ELF-1 (cell line): ENCODE measurements around the gene RPL36.
"Not testable (repeated sequence)": the region's sequence is repeated elsewhere in the genome, so short reads cannot be mapped to it uniquely, and the experiment has no call there.

ENCODE experiments used
- DNase-seq: peaks from one replicate; pipeline ENCODE4 v3.0.0-alpha.2; 2016; ENCODE audit warnings: low read depth, low spot score

The RPL36 gene

DNA sequence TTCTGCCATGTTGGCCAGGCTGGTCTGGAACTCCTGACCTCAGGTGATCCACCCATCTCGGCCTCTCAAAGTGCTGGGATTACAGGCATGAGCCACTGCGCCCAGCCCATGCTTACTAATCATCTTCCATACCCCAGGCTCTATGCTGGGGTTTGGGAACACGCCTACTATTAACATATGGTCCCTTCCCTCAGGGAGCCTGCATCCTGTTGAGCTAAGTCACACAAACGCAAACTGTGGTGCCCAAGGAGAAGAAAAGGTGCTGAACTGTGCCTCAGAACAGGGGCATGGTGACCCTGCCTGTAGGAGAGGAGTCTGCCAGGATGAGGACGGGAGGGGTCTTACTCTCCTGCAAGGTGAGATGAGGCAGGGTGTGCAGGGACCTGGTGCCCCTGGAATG lies 15.4 kb upstream of the RPL36 start:
- no peak for DNase-seq

DNA sequence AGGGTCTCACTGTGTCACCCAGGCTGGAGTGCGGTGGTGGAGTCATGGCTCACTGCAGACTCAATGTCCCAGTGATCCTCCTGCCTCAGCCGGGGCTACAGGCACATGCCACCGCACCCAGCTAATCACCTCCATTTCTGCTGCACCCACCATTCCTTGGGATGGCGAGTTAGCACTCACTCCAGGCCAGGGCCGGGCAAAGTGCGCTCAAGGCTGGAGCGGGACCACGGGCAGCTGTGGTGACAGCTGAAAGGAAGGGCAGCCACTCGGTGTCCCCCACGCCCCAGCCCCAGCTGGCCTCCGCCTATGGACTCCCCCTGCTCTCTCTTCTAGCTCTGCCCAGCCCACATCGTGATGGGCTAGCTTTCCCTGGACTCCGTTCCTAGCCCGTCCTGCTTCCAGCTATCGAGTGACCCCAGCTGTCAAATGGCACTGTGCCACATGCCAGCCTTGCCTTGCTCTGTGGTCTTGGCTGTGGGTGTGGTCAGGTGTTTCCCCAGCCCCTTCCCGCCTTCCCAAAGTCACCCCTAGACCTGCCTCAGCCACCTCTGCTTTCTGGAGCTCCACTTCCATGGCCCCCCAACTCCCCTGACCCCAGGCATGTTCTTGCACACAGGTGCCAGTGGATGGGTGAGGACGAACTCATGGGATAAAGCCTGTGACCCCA lies 13.9 kb upstream of the RPL36 start:
- no peak for DNase-seq

DNA sequence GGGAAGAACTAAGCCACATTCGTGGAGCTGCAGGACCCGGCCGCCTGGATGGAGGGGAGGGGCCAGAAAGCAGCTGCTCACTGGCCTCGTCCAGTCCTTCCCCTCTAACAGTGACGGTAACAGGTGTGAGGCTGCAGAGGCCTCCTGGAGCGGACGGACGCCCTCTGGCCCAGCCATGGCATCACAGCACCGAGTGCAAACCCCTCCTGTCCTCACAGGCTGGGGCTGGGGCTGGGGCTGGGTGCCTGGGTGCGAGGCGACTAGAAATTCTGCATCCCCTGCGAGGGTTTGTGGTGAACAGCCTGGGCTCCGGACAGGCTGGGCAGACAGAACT lies 13.4 kb upstream of the RPL36 start:
- no peak for DNase-seq

DNA sequence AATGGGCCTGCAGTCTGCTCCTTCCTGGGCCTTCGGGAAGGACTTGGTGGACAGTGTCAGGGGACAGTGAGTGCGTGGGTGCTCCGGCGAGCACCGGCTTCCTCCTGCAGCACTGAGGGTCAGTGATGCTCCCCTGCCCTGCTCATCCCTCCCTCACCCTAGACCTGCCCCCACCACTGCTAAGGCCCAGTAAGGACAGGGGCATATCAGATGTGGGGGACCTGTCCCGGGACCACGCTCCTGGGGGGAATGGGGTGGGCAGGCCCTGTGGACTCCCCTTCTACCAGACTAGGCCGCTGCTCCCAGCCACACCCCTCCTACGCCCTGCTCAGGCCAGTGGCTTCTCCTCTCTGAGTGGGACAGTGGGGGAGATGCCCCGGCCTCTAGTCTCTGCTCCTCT lies 13.0 kb upstream of the RPL36 start:
- no peak for DNase-seq

DNA sequence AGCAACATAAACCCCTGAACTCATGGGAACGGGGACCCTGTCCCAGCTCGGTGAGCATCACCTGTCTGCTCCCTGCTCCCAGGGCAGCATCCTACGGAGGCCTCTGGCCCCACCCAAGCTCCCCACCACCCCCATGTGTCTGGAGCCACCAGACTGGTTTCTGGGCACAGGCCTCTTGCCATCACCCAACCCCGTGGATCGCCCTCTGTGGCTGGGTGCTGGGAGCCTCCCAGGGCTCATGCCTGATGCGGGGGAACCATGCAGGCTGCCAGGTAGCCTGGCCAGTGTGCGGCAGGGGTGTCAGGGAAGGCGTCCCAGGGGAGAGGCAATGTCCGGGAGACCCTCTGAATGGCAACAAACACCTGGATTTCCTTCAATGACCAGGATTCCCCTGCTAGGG lies 12.5 kb upstream of the RPL36 start:
- no peak for DNase-seq

DNA sequence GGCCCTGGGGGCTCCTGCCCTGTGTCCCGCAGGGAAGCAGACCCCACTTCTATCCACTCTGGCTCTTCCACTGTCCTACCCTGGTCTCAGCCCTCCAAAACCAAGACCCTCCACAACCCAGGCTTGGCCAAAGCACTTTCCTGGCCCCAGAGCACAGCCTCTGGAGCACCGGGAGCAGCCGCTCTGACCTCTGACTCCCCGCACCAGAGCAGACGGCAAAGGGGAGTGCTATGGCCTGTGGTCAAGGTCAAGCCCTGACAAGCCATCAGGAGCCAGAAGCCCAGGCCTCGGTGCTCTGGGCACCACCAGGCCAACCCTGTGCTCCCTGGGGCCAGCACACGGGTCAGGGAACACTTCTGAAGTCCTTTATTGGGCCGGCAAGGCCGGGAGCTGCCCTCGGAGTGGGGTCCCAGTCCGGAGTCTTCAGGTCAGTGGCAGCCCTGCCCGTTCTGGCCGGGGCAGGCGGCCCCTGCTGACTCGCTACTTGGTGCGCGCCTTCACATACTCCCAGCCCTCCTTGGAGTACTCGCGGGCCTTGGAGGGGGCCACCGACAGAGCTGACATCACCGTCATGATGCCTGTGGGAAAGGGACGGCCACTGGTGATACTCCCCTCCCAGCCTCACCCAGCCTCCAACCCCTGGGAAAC lies 11.9 kb upstream of the RPL36 start:
- no peak for DNase-seq

DNA sequence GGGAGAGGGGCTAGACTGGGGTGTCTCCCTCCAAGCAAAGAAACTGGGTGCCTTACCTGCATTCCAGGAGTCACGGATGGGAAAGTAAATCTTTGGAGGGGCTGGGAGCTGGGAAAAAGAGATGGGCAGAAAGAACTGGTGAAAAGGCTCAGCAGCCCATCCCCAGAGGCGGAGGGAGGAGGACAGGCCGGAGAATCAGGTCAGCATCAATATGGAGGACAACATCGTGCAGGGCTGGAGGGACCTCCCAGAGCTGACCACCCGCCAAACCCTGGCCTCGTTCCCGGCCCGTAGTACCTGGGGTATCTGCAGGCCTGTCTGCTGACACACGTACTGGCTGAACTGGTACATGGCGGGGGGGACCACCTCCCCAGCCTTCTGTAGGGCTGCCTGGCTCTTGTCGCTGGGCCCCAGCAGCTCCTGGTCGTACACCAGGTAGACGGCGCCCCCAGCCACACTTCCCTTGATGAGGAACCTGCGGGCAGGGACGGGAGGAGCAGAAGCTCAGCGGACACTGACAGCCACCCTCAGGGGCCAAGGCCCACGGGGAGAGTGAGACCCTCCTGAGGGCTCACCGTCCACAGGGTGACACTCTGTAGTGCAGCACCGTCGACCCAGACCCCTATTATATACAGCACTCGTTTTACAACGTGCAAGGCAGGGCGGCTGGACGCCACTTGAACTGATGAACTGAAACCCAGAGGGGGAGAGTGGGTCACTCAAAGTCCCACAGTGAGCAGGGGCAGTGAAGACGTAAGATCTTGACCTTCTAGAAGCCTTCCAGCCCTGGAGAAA lies 10.6 kb upstream of the RPL36 start:
- no peak for DNase-seq

DNA sequence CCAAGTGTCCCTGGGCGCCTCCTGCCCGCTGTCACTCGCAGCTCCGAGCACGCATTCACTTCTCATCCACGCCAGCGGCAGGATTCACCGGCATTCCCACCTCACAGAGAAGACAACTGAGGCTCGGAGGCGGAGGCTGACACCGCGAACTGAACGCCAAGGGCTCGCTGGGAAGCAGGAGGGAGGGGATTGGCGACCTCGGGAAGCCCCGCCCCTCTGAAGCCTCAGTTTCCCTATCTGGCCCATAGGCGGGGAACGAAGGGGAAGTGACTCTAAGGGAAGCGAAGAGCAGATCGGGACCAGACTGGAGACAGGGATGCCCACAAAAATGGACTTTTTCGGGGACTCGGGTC lies 10.0 kb upstream of the RPL36 start:
- no peak for DNase-seq

DNA sequence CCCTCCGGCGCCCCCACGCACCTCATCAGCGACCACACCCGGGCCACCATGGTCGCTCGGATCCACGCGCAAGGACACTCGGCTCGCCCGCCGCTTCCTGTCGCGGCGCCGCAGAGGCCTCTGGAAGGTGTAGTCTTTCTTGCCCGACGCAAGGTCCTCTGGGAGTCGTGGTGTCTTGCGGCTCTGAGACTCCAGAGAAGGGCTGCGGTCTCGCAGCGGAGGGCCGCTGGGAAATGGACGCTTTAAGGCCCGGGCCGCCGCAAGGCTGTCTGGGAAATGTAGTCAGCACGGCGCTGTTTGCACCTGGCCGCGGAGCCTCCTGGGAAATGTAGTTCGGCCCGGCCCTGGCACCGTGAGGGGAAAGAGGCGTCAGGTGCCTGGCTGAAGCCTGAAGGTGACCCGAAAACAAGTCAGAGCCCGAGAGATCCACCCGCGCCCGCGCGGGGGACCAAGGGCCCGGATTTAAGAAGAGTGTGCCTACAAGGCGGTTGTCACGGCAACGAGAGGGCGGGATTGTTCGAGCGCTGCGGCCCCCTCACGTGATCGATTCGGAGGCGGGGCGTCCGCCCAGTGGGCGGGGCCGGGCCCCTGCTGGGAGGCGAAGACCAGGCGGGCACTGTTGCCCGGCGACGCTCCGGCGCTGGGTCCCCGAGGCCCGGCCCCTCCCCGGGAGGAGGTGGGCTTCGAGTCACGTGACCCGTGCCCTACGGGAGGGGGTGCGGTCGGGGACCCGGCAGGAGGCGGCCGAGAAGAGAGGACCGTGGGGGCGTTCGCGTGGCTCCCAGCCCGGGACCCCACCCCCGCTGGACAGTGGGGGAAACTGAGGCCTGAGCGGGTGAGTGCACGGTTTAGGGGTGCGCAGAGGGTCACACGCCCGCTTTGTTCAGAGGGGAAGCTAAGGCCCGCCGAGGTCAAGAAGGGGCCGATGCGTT lies 9.4 kb upstream of the RPL36 start, which contains the start of the genes HSD11B1L and MICOS13:
HSD11B1L (plus strand) TSS at position 591 of the 932 bp plus-strand sequence. CDS start 3,806 bp downstream, outside the sequence.
MICOS13 (minus strand) TSS at position 80 of the 932 bp plus-strand sequence; CDS start at position 50, 30 bp downstream.
- DNase-seq: peak; percentile 99

DNA sequence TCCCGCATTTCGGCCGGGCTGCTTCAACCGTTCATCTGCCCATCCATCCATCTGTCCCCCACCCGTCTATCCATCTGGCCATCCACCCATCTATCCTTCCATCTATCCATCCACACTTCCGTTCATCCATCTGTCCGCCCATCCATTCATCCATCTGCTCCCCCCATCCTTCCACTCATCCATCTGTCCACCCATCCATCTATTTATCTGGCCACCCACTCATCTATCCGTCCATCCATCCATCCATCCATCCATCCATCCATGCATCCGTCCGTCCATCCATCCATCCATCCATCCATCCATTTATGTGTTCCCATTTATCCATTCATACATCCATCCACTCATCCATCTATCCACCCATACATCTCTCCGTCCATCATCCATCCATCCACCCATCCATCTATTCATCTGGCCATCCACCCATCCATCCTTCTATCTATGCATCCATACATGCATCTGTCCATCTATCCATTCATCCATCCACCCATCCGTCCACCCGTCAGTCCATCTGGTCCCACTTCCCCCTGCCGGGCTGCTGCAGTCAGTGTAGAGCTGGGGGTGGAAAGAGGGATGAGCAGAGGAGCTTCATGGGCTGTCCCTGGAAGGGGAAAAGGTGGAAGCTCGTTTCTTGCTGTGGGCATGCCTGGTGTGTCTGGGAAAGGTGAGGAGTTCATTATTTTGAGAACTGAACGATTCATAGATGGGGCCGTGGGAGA lies 8.5 kb upstream of the RPL36 start:
- no peak for DNase-seq

DNA sequence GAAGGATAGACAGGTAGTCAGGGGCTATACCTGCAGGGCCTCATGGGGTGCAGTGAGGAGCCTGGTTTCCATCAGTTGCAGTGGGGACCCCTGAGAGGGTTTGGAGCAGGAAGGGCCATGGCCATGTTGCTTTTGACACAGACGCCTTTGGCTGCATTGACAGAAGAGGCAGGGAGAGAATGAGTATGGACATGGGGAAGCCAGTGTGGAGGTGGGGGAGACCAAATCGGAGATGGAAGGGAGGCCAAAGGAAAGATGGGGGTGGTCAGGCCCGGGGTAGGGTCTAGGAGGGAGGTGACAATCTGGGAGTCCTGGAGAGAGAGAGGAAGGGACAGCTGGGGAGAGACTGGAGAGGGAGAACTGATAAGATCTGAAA lies 8.0 kb upstream of the RPL36 start:
- no peak for DNase-seq

DNA sequence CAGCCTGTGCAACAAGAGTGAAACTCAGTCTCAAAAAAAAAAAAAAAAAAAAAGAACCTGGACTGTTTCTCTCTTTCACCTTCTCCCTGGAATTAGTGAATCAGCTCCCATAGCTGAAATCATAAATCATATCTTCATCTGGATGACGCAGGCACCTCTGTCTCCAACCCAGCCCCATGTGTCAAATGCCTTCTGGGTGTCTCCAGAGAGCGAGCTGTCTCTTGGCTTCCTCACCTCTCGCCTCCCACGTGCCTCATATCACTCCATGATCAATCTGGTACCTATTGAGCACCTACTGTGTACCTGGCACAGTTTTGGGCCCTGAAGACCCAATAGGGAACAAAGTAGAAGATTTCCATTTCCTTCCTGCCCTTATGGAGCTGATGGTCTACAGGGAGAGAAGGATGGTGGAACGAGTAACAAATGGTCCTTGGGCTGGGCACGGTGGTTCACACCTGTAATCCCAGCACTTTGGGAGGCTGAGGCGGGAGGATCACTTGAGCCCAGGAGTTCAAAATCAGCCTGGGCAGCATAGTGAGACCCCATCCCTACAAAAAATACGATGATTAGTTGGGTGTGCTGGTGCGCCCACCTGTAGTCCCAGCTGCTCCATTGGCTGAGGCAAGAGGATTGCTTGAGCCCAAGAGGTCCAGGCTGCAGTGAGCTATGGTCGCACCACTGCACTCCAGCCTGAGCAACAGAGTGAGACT lies 6.8 kb upstream of the RPL36 start:
- DNase-seq: no peak

DNA sequence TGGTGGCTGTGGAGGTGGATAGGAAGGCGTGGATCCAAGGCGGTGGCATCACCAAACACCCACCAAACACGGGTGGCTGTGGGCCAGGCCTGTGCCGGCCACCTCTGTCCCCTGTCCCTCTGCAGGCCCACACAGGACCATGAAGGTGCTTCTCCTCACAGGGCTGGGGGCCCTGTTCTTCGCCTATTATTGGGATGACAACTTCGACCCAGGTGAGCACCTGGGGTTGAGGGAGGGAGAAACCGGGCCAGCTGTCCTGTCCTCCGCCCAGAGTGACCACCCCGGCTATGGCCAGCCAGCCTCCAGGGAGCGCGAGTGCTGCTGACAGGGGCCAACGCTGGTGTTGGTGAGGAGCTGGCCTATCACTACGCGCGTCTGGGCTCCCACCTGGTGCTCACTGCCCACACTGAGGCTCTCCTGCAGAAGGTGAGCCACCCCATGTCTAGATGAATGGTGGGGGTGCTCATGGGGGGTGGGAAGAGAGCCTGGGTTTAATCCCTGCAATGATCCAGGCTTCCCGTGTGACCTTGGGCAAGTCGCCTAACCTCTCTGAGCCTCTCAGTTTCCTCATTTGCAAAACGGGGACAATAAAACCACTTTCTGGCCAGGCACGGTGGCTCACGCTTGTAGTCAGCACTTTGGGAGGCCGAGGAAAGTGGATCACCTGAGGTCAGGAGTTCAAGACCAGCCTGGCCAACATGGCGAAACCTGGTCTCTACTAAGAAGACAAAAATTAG lies 5.2 kb upstream of the RPL36 start:
- no peak for DNase-seq

DNA sequence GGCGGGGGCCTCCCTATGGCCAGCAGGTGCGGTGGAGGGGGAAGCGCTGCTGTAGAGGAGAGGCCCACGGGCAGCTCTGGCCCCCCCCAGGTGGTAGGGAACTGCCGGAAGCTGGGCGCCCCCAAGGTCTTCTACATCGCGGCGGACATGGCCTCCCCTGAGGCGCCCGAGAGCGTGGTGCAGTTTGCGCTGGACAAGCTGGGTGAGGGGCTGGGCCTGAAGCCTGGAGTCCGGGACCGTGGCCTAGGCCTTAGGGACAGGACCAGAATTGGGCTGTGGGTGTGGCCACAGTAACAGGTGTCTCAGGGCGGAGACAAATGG lies 3.8 kb upstream of the RPL36 start:
- no peak for DNase-seq

DNA sequence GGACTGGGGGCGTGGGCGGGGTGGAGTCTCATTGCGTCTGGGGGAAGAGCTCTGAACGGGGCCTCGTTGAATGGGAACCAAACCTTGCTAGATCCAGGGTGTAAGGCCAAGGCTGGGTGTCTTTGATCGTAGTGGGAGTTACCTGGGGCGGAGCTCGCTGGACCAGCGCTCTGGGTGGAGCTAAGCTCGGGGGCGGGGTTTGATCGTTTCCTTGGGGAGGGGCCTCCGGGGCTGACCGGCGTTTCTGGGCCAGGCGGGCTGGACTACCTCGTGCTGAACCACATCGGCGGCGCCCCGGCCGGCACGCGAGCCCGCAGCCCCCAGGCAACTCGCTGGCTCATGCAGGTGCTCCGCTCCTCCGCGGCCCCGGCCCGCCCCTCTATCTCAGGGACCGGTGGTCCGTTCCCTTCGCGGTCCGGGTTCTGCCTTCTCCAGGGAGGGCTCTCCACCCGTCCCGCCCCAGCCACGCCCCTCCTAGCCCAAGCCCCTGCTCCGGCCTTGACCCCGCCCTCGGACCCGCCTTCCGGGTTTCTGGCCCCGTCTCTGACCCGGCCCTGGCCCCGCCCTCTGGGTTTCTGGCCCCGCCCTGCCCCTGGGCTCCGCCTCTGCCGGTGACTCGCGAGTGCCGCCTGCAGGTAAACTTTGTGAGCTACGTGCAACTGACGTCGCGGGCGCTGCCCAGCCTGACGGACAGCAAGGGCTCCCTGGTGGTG lies 3.3 kb upstream of the RPL36 start:
- DNase-seq: peak; percentile 96

DNA sequence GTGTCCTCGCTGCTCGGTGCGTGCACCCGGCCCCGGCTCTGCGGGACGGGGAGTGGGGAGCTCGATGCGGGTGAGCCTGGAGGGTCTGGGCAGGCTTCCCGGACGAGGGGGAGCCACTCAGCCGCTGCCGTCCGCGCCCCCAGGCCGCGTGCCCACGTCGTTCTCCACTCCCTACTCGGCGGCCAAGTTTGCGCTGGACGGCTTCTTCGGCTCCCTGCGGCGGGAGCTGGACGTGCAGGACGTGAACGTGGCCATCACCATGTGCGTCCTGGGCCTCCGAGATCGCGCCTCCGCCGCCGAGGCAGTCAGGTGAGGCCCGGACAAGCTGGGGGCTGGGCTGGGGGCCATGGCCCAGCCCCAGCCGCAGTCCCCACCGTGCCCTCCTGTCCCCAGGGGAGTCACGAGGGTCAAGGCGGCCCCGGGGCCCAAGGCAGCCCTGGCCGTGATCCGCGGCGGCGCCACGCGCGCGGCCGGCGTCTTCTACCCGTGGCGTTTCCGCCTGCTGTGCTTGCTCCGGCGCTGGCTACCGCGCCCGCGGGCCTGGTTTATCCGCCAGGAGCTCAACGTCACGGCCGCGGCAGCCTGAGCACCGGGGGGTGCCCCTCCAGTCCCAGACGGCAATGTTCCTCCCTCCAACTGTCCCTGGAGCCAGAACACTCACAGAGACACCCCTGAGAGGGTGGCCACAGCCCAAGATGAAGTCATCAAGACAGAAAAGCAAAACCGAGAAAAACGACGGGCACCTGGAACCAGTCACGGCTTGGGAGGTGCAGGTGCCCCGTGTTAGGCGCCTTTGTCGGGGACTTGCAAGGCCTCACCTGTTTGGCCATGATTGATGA lies 2.5 kb upstream of the RPL36 start:
- DNase-seq: no peak

DNA sequence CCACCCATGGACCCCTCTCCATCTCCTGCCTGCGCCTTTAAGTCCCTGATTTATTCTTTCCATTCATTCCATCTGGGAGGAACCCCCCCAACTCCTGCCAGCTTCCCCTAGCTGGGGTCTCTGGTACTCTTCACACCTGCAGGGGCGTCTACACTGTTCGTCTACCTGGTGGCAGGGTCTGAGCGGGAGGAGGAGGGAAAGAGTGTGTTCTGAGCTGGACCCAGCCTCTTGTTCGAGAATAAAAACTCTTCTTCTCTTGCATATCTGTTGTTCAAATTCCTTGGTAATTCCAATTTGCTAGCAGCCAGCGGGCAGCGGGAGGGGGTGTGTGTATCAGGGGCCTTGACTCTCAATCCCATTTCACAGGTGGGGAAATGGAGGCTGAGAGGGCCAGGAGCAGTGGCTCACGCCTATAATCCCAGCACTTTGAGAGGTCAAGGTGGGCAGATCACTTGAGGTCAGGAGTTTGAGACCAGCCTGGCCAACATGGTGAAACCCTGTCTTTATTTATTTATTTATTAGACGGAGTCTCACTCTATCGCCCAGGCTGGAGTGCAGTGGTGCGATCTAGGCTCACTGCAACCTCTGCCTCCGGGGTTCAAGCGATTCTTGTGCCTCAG lies 1.7 kb upstream of the RPL36 start:
- DNase-seq: not testable (repeated sequence)
